Common myeloid progenitor, CD34-positive (primary cell): ENCODE measurements around the gene PCID2.

Experiments used
- CTCF ChIA-PET: fragments of 350-600 bp; sonication (Branson Sonifier 250); formaldehyde crosslinking; loops from one replicate; lab custom pipeline; 2021; ENCODE audit warnings: antibody characterized with exemption; lab: Charles Lee
- POLR2A ChIA-PET: fragments of 350-600 bp; sonication (Branson Sonifier 250); formaldehyde crosslinking; loops from one replicate; lab custom pipeline; 2021; ENCODE audit warnings: antibody characterized with exemption; lab: Charles Lee
- DNase-seq, 3 donors: peaks; one replicate each; pipeline versions ENCODE4 v3.0.0 to v3.0.0-alpha.2; 2013
- H3K27ac ChIP-seq, 2 experiments: 1 replicate in 1 of 2; 2 replicates in 1 of 2; pipeline ENCODE4 v1.7.0; 2013; ENCODE audit warnings: inconsistent platforms in 2 of 2, low read length in 2 of 2, mild to moderate bottlenecking in 2 of 2, low read depth in 1 of 2, moderate library complexity in 1 of 2; ENCODE audit not compliant: severe bottlenecking in 2 of 2, insufficient read depth in 1 of 2, poor library complexity in 1 of 2
- H3K27me3 ChIP-seq, 5 experiments: replicated peaks in 2 of 5; 1 replicate in 3 of 5; 2 replicates in 2 of 5; pipeline versions ENCODE4 v1.6.1 to v1.7.0; 2013; ENCODE audit warnings: low read length in 4 of 5, mild to moderate bottlenecking in 2 of 5, moderate library complexity in 2 of 5, inconsistent platforms in 1 of 5; ENCODE audit not compliant: insufficient read depth in 5 of 5, control insufficient read depth in 4 of 5
- H3K36me3 ChIP-seq, 4 experiments: 1 replicate in 2 of 4; 2 replicates in 2 of 4; pipeline versions ENCODE4 v1.6.1 to v1.7.0; 2013; ENCODE audit warnings: low read length in 3 of 4, control low read depth in 1 of 4, mild to moderate bottlenecking in 1 of 4; ENCODE audit not compliant: control insufficient read depth in 4 of 4, insufficient read depth in 4 of 4
- H3K4me1 ChIP-seq, 4 experiments: 1 replicate in 3 of 4; 2 replicates in 1 of 4; pipeline versions ENCODE4 v1.6.1 to v1.7.1; 2013; ENCODE audit warnings: low read length in 3 of 4, mild to moderate bottlenecking in 3 of 4, control low read depth in 1 of 4, inconsistent platforms in 1 of 4, moderate library complexity in 1 of 4; ENCODE audit not compliant: control insufficient read depth in 4 of 4, insufficient read depth in 4 of 4; ENCODE audit errors: control extremely low read depth in 1 of 4
- H3K4me3 ChIP-seq, 7 experiments: 1 replicate in 4 of 7; 2 replicates in 3 of 7; pipeline versions ENCODE4 v1.5.1 to v1.7.0; 2013; ENCODE audit warnings: mild to moderate bottlenecking in 7 of 7, low read length in 6 of 7, moderate library complexity in 6 of 7, inconsistent platforms in 2 of 7, low read depth in 2 of 7, control low read depth in 1 of 7; ENCODE audit not compliant: insufficient read depth in 4 of 7, control insufficient read depth in 1 of 7; ENCODE audit errors: extremely low read depth in 1 of 7
- H3K9me3 ChIP-seq, 5 experiments: 1 replicate in 4 of 5; 2 replicates in 1 of 5; pipeline versions ENCODE4 v1.6.1 to v1.7.1; 2013; ENCODE audit warnings: low read length in 4 of 5, mild to moderate bottlenecking in 2 of 5, inconsistent platforms in 1 of 5, low read depth in 1 of 5, moderate library complexity in 1 of 5; ENCODE audit not compliant: control insufficient read depth in 4 of 5, insufficient read depth in 2 of 5; ENCODE audit errors: control extremely low read depth in 1 of 5
- WGBS: methylation state at CpG from one replicate; pipeline ENCODE4 v1.1.5; 2013; ENCODE audit not compliant: insufficient coverage; 5-methylcytosine and 5-hydroxymethylcytosine counted together

The PCID2 gene

GRCh38 chr13:113140677-113141600, 67.5 kb downstream of the PCID2 start:
- CTCF ChIA-PET: interaction anchor here (1.4 to 1.8 kb wide), 2 partner anchors 9 to 13 kb away, joined by 5 to 6 read pairs; no protein-coding TSS in a partner anchor
- Histone ChIP-seq H3K4me1 (no peaks in the 10 kb centered on the region), H3K36me3 (no peaks in the 10 kb centered on the region), H3K27ac (no peak overlapping the region), H3K9me3 (no peaks in the 10 kb centered on the region), H3K27me3 (peaks cover 0 to 5% (median 4%) of the 10 kb centered on the region in 5 experiments), H3K4me3 (no peak overlapping the region)
- WGBS: 96% methylated on average over 20 of the region's 26 CpGs
- no peak for DNase-seq
- POLR2A ChIA-PET: no interaction called here

GRCh38 chr13:113139577-113139976, 68.9 kb downstream of the PCID2 start:
- Histone ChIP-seq H3K4me1 (no peaks in the 10 kb centered on the region), H3K4me3 (no peak overlapping the region), H3K9me3 (no peaks in the 10 kb centered on the region), H3K36me3 (no peaks in the 10 kb centered on the region), H3K27ac (no peak overlapping the region), H3K27me3 (peaks cover 0 to 5% (median 4%) of the 10 kb centered on the region in 5 experiments)
- POLR2A ChIA-PET: no interaction called here
- DNase-seq: no peak
- 95% methylated on average over 4 of the region's 5 CpGs for WGBS
- CTCF ChIA-PET: no interaction called here

GRCh38 chr13:113138792-113139551, 69.5 kb downstream of the PCID2 start:
- H3K4me3 ChIP-seq: no peak overlapping the region
- no peaks in the 10 kb centered on the region for H3K36me3 ChIP-seq
- ChIA-PET CTCF (no interaction called here), POLR2A (no interaction called here)
- DNase-seq: no peak
- H3K27me3 ChIP-seq: peaks cover 0 to 8% (median 4%) of the 10 kb centered on the region in 5 experiments
- H3K27ac ChIP-seq: no peak overlapping the region
- H3K9me3 ChIP-seq: peaks cover 0 to 4% (median 0%) of the 10 kb centered on the region in 5 experiments
- 89% methylated on average over 15 of the region's 16 CpGs for WGBS
- no peaks in the 10 kb centered on the region for H3K4me1 ChIP-seq

GRCh38 chr13:113137691-113138298, 70.7 kb downstream of the PCID2 start:
- Histone ChIP-seq H3K27ac (no peak overlapping the region), H3K27me3 (peaks cover 0 to 8% (median 4%) of the 10 kb centered on the region in 5 experiments), H3K36me3 (no peaks in the 10 kb centered on the region), H3K9me3 (peaks cover 0 to 4% (median 0%) of the 10 kb centered on the region in 5 experiments), H3K4me3 (no peak overlapping the region), H3K4me1 (no peaks in the 10 kb centered on the region)
- 82% methylated on average over 7 of the region's 11 CpGs for whole genome bisulfite sequencing
- DNase-seq: no peak
- ChIA-PET CTCF (interaction anchor here (0.9 to 2.0 kb wide), 2 partner anchors 9 to 110 kb away, joined by 3 to 5 read pairs; no protein-coding TSS in a partner anchor), POLR2A (no interaction called here)

- Histone ChIP-seq H3K4me1 (no peaks in the 10 kb centered on the region), H3K9me3 (peaks cover 0 to 4% (median 0%) of the 10 kb centered on the region in 5 experiments), H3K36me3 (no peaks in the 10 kb centered on the region), H3K4me3 (no peak overlapping the region), H3K27me3 (peaks cover 3 to 28% (median 13%) of the 10 kb centered on the region in 5 experiments), H3K27ac (no peak overlapping the region)
- 93% methylated on average over 1 of the region's 2 CpGs for WGBS
- CTCF ChIA-PET: no interaction called here
- POLR2A ChIA-PET: no interaction called here
- no peak for DNase-seq
Observed at GRCh38 chr13:113135281-113135760, 73.1 kb downstream of the PCID2 start.

- Histone ChIP-seq H3K9me3 (peaks cover 0 to 8% (median 0%) of the 10 kb centered on the region in 5 experiments), H3K4me3 (peak overlapping the region in 6 of 7 experiments; percentile 15 to 62 (median 50)), H3K27me3 (peaks cover 2 to 44% (median 11%) of the 10 kb centered on the region in 5 experiments), H3K36me3 (no peaks in the 10 kb centered on the region), H3K4me1 (peaks cover 0 to 9% (median 4%) of the 10 kb centered on the region in 4 experiments), H3K27ac (no peak overlapping the region)
- WGBS: 38% methylated on average over 50 of the region's 60 CpGs
- ChIA-PET CTCF (no interaction called here), POLR2A (no interaction called here)
- peak; percentile 27 to 49 (median 49) for DNase-seq
Observed at GRCh38 chr13:113129921-113130750, 78.3 kb downstream of the PCID2 start.
